H9 (cell line): ENCODE data around the gene STK26. TPM values are rescaled to one million over a fixed set of nuclear protein-coding genes. Genes with fewer than 3 reads are reported as not detected.

Experiments used
- DNase-seq: peaks from one replicate; pipeline ENCODE4 v3.0.0-alpha.2; 2017
- H2AFZ ChIP-seq: one replicate; pipeline ENCODE4 v1.6.1; 2013; ENCODE audit warnings: mild to moderate bottlenecking, low read length, control low read depth, moderate library complexity
- H2AK5ac ChIP-seq: 2 replicates; pipeline ENCODE4 v1.6.1; 2013; ENCODE audit warnings: low read length, control low read depth, mixed read lengths; ENCODE audit not compliant: insufficient read length
- H2BK120ac ChIP-seq: one replicate; pipeline ENCODE4 v1.6.1; 2013; ENCODE audit warnings: low read depth, mild to moderate bottlenecking, low read length, control low read depth, inconsistent platforms; ENCODE audit not compliant: poor library complexity, severe bottlenecking
- H2BK12ac ChIP-seq: 2 replicates; pipeline ENCODE4 v1.6.1; 2013; ENCODE audit warnings: low read length, control low read depth, mixed read lengths, low read depth; ENCODE audit not compliant: insufficient read length
- H2BK15ac ChIP-seq: 2 replicates; pipeline ENCODE4 v1.6.1; 2013; ENCODE audit warnings: low read depth, low read length, control low read depth
- H2BK20ac ChIP-seq: one replicate; pipeline ENCODE4 v1.6.1; 2013; ENCODE audit warnings: low read depth, mild to moderate bottlenecking, low read length, control low read depth, inconsistent platforms; ENCODE audit not compliant: poor library complexity, severe bottlenecking
- H2BK5ac ChIP-seq: 2 replicates; pipeline ENCODE4 v1.6.1; 2013; ENCODE audit warnings: low read length, control low read depth, mixed read lengths; ENCODE audit not compliant: insufficient read length
- H3K14ac ChIP-seq: 2 replicates; pipeline ENCODE4 v1.6.1; 2013; ENCODE audit warnings: low read length, control low read depth; ENCODE audit not compliant: insufficient read depth
- H3K18ac ChIP-seq: 2 replicates; pipeline ENCODE4 v1.6.1; 2013; ENCODE audit warnings: low read depth, mild to moderate bottlenecking, mixed read lengths, low read length, control low read depth; ENCODE audit not compliant: insufficient read length
- H3K23ac ChIP-seq: 2 replicates; pipeline ENCODE4 v1.6.1; 2013; ENCODE audit warnings: low read length, control low read depth, mixed read lengths, low read depth; ENCODE audit not compliant: insufficient read length
- H3K23me2 ChIP-seq: 2 replicates; pipeline ENCODE4 v1.6.1; 2013; ENCODE audit warnings: low read depth, mild to moderate bottlenecking, mixed read lengths, low read length, control low read depth; ENCODE audit not compliant: insufficient read length, poor library complexity, severe bottlenecking
- H3K27ac ChIP-seq: 2 replicates; pipeline ENCODE4 v1.5.1; 2013; ENCODE audit warnings: low read length, control low read depth, mixed read lengths, low read depth; ENCODE audit not compliant: insufficient read length
- H3K27me3 ChIP-seq: 2 replicates; pipeline ENCODE4 v1.6.1; 2013; ENCODE audit warnings: low read length, control low read depth, inconsistent platforms; ENCODE audit not compliant: insufficient read depth
- H3K4ac ChIP-seq: 2 replicates; pipeline ENCODE4 v1.6.1; 2013; ENCODE audit warnings: low read depth, mild to moderate bottlenecking, control low read depth, inconsistent platforms, low read length, moderate library complexity
- H3K4me1 ChIP-seq: 2 replicates; pipeline ENCODE4 v1.6.1; 2013; ENCODE audit warnings: low read length, control low read depth, inconsistent platforms; ENCODE audit not compliant: insufficient read depth
- H3K4me2 ChIP-seq: 2 replicates; pipeline ENCODE4 v1.6.1; 2013; ENCODE audit warnings: low read length, control low read depth, mixed read lengths; ENCODE audit not compliant: insufficient read length, insufficient read depth
- H3K56ac ChIP-seq: 2 replicates; pipeline ENCODE4 v1.6.1; 2013; ENCODE audit warnings: low read depth, mild to moderate bottlenecking, mixed read lengths, low read length, control low read depth; ENCODE audit not compliant: insufficient read length
- H3K79me1 ChIP-seq: 2 replicates; pipeline ENCODE4 v1.6.1; 2013; ENCODE audit warnings: low read depth, mild to moderate bottlenecking, moderate library complexity, low read length, control low read depth, inconsistent platforms; ENCODE audit not compliant: insufficient read depth, poor library complexity, severe bottlenecking
- H3K79me2 ChIP-seq: 2 replicates; pipeline ENCODE4 v1.6.1; 2013; ENCODE audit warnings: low read length, control low read depth, inconsistent platforms; ENCODE audit not compliant: insufficient read depth
- H3K9ac ChIP-seq: 2 replicates; pipeline ENCODE4 v1.6.1; 2013; ENCODE audit warnings: low read length, control low read depth, mixed read lengths; ENCODE audit not compliant: insufficient read length; ENCODE audit errors: extremely low read depth
- H3K9me3 ChIP-seq: one replicate; pipeline ENCODE4 v1.6.1; 2013; ENCODE audit warnings: low read depth, low read length, inconsistent platforms; ENCODE audit not compliant: control insufficient read depth
- H3T11ph ChIP-seq: one replicate; pipeline ENCODE4 v1.6.1; 2013; ENCODE audit warnings: mild to moderate bottlenecking, low read length, control low read depth, inconsistent platforms
- H4K20me1 ChIP-seq: one replicate; pipeline ENCODE4 v1.6.1; 2013; ENCODE audit not compliant: control insufficient read depth, insufficient read length, insufficient read depth
- H4K5ac ChIP-seq: 2 replicates; pipeline ENCODE4 v1.6.1; 2013; ENCODE audit warnings: low read depth, mild to moderate bottlenecking, mixed read lengths, low read length, control low read depth; ENCODE audit not compliant: insufficient read length
- H4K8ac ChIP-seq: replicated peaks from 2 replicates; pipeline ENCODE4 v1.6.1; 2013; ENCODE audit warnings: low read length, control low read depth, mixed read lengths, low read depth; ENCODE audit not compliant: insufficient read length
- H4K91ac ChIP-seq: 2 replicates; pipeline ENCODE4 v1.6.1; 2013; ENCODE audit warnings: low read depth, mild to moderate bottlenecking, moderate library complexity, mixed read lengths, low read length, control low read depth; ENCODE audit not compliant: insufficient read length
- H3K27ac Mint-ChIP-seq, 3 experiments: 2 replicates in 2 of 3; 3 replicates in 1 of 3; pipeline ENCODE4 v1.8.0; 2020 to 2021; ENCODE audit warnings: mixed read lengths in 3 of 3, mild to moderate bottlenecking in 1 of 3, moderate library complexity in 1 of 3
- H3K27me3 Mint-ChIP-seq: 2 replicates; pipeline ENCODE4 v1.8.0; 2021; ENCODE audit warnings: low read depth, mild to moderate bottlenecking, moderate library complexity, mixed read lengths
- H3K36me3 Mint-ChIP-seq, 3 experiments: 2 replicates in 2 of 3; 3 replicates in 1 of 3; pipeline ENCODE4 v1.8.0; 2020 to 2021; ENCODE audit warnings: low read depth in 3 of 3, mixed read lengths in 3 of 3; ENCODE audit not compliant: insufficient read depth in 1 of 3
- H3K4me1 Mint-ChIP-seq, 2 experiments: 2 replicates each; pipeline ENCODE4 v1.8.0; 2020; ENCODE audit warnings: mixed read lengths in 2 of 2
- H3K4me3 Mint-ChIP-seq, 2 experiments: 2 replicates in 1 of 2; 3 replicates in 1 of 2; pipeline ENCODE4 v1.8.0; 2020 to 2021; ENCODE audit warnings: mild to moderate bottlenecking in 2 of 2, mixed read lengths in 2 of 2, moderate library complexity in 1 of 2
- H3K9me3 Mint-ChIP-seq, 2 experiments: 2 replicates in 1 of 2; 3 replicates in 1 of 2; pipeline ENCODE4 v1.8.0; 2020; ENCODE audit warnings: mild to moderate bottlenecking in 2 of 2, mixed read lengths in 2 of 2, moderate library complexity in 1 of 2
- WGBS: extraction: QIAGEN DNeasy Blood & Tissue Kit; methylation state at CpG from one replicate; pipeline ENCODE4 v1.1.7; 2013; ENCODE audit warnings: missing lambda C conversion rate, low lambda C conversion rate, mixed read lengths; ENCODE audit not compliant: insufficient read length; ENCODE audit errors: extremely low coverage; 5-methylcytosine and 5-hydroxymethylcytosine counted together
- total RNA-seq: library from RNA; stranded (reverse); gene quantifications from 2 replicates; pipeline ENCODE4 v1.2.1, GENCODE V29; 2021
- TF ChIP-seq, protein P1 (sequence below): fragments of 200-600 bp; sonication (generic); conservative IDR thresholded peaks from 3 replicates; pipeline ENCODE4 v1.8.0; 2021; ENCODE audit warnings: antibody characterized with exemption, mild to moderate bottlenecking

The STK26 gene
- total RNA-seq, 1 experiment from 2014 or later = 99.2 TPM

DNA sequence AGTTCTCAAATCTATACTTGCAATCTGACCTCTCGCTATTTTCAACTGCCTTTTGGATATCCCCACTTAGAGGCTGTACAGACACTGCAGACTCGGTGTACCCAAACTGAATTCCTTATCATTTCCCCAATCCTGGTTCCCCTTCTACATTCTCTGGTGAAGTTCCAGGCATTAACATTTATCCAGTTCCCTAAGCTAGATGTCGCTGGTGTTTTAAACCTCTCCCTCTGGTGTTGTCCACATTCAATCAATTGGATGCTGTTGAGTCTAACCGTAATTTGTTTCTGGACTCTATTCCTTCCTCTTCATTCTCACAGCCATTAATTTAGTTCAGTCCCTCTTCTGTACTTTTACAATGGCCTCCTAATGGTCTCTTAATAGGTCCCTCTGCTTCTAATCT is 7.2 kb upstream of the STK26 start:
- H3K14ac ChIP-seq = no peak overlapping the region
- no peak overlapping the region for H3K27ac ChIP-seq
- H2BK120ac ChIP-seq = no peak overlapping the region
- no peaks in the 10 kb centered on the region for H3K79me2 ChIP-seq
- no peaks in the 10 kb centered on the region for H3K9me3 Mint-ChIP-seq
- no peak overlapping the region for H3K27ac Mint-ChIP-seq
- no peak overlapping the region for H3T11ph ChIP-seq
- DNase-seq = no peak
- no peak overlapping the region for H2AFZ ChIP-seq
- no peak overlapping the region for H4K8ac ChIP-seq
- H2BK12ac ChIP-seq = no peak overlapping the region
- H3K18ac ChIP-seq = no peak overlapping the region
- H4K91ac ChIP-seq = no peak overlapping the region
- no peak overlapping the region for H3K9ac ChIP-seq
- H3K23ac ChIP-seq = no peak overlapping the region
- no peaks in the 10 kb centered on the region for H3K27me3 ChIP-seq
- H3K9me3 ChIP-seq = no peaks in the 10 kb centered on the region
- no peaks in the 10 kb centered on the region; the same call in 1 of the 2 replicates for H3K4me1 ChIP-seq
- peaks cover 14 to 17% of the 10 kb centered on the region in 2 experiments for H3K4me1 Mint-ChIP-seq
- H3K4me3 Mint-ChIP-seq = no peak overlapping the region
- no peaks in the 10 kb centered on the region for H3K36me3 Mint-ChIP-seq
- no peaks in the 10 kb centered on the region for H3K79me1 ChIP-seq
- H2BK15ac ChIP-seq = no peak overlapping the region
- H3K23me2 ChIP-seq = no peaks in the 10 kb centered on the region
- H2BK20ac ChIP-seq = no peak overlapping the region
- no peak overlapping the region for H2AK5ac ChIP-seq
- TF ChIP-seq, protein P1, sequence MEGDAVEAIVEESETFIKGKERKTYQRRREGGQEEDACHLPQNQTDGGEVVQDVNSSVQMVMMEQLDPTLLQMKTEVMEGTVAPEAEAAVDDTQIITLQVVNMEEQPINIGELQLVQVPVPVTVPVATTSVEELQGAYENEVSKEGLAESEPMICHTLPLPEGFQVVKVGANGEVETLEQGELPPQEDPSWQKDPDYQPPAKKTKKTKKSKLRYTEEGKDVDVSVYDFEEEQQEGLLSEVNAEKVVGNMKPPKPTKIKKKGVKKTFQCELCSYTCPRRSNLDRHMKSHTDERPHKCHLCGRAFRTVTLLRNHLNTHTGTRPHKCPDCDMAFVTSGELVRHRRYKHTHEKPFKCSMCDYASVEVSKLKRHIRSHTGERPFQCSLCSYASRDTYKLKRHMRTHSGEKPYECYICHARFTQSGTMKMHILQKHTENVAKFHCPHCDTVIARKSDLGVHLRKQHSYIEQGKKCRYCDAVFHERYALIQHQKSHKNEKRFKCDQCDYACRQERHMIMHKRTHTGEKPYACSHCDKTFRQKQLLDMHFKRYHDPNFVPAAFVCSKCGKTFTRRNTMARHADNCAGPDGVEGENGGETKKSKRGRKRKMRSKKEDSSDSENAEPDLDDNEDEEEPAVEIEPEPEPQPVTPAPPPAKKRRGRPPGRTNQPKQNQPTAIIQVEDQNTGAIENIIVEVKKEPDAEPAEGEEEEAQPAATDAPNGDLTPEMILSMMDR = no peak
- no CpG with 5 or more reads among the region's 4 CpGs for WGBS
- H3K56ac ChIP-seq = no peak overlapping the region
- no peaks in the 10 kb centered on the region for H4K20me1 ChIP-seq
- no peak overlapping the region for H3K4ac ChIP-seq
- H4K5ac ChIP-seq = no peak overlapping the region
- peaks cover 3% of the 10 kb centered on the region; the same call in 1 of the 2 replicates for H3K27me3 Mint-ChIP-seq
- no peak overlapping the region for H3K4me2 ChIP-seq
- no peak overlapping the region for H2BK5ac ChIP-seq
